GM19239 (cell line): Measurements from ENCODE around the gene LTBP1.
"Not testable (repeated sequence)": the region's sequence is repeated elsewhere in the genome, so short reads cannot be mapped to it uniquely, and the experiment has no call there.

Experiments
- DNase-seq: peaks from one replicate; pipeline ENCODE4 v3.0.0; 2011; ENCODE audit warnings: low spot score; ENCODE audit not compliant: insufficient read length
- FAIRE-seq: peaks from 2 replicates; lab custom pipeline; 2011; peaks lifted over from hg19 to GRCh38; lab: Jason Lieb, UNC

The LTBP1 gene

DNA sequence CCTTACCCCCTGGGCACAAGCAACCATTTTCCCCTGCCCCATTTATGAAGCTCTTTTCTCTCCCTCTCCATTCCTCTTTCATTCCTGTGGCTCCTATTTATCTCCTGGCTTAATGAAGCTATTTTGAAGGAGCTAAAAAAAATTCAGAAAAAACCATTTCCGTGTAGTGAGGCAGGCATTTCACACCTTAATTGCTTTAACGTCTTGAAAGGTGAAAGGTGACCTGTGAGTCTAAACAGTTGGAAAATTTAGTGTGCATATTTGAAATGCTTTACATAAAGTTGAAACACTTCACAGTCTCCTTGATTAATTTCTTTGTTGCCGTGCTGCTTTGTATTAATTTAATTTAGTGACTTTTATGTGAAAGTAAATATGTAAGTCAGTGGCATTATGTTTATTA, 83.6 kb downstream of the LTBP1 start:
- DNase-seq (no peak), FAIRE-seq (no peak)

DNA sequence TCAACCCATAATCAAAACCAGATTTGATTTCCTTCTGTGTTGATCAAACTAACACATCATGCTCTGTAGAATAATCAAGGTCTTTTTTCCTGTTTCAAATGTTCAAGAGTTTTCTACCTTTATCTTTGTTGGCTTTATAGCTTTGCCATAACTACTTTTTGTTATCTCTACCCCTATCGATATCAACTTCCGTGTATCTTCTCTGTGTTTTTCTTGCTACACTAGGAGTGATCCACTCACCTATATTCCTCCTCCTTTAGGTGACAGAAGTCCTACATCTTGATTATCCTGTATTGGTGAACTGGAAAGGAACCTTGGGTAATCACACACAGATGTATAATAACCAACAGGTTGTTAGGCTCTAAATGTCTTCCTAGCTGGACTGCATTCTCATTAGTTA, 85.5 kb downstream of the LTBP1 start:
- no peak for FAIRE-seq
- no peak for DNase-seq

DNA sequence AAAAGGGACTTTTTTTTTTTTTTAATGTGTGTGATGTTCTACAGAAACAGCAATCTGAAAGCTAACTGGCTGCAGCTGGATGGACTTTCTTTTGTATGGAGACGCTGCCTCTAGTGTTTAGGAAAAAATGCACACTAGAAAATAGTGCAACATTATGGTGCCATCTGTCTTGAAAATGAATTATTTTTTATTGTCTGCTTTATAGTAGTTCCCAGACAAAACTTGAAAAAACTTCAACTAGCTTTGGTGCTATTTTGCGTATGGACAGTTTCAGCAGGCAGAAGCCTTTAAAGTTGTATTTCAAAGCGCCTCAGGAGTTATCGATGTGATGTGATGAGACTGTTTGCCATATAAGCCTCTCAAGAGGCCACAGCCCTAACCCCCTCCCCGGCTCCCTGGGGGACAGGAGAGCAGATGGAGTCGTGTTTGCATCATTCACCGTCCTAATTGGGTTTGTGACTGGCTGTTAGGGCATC, 86.9 kb downstream of the LTBP1 start:
- DNase-seq (no peak), FAIRE-seq (no peak)

DNA sequence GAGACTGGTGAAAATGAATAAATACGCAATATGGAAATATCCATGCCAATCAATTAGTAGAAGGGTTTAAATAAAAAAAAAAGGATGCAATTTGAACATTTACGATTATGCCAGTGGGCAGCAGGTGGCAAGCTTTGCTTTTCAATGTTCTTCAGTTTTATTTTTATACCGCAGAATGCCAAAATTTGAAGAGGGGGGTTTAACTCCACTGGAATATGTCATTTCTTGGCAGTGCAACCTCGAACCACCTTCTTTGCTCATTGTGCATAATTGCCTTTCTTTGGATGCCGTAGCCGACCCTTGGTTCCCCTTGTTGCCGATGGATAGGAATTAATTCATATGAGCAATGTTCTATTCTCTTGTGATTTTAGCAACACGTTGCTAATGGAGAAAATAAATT, 88.0 kb downstream of the LTBP1 start:
- no peak for FAIRE-seq
- no peak for DNase-seq

DNA sequence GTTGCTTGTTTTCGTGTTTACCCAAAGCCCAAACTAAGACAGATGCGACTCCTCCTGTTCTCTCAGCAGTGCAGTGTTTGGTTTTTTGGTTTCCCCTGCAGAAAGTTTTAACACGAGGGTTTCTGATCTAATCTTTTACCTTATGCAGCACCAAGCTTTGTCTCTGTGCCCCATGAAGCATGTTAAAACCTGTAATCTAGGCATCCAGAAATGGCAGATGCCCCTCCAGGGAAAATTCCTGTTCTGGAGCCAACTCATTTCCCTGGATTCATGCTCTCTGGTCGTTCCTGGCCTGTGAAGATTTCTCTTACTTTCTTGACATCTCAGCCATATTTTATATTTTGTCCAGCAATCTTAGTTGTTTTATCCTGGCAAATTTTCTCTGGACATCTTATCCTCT, 91.5 kb downstream of the LTBP1 start:
- FAIRE-seq = no peak

DNA sequence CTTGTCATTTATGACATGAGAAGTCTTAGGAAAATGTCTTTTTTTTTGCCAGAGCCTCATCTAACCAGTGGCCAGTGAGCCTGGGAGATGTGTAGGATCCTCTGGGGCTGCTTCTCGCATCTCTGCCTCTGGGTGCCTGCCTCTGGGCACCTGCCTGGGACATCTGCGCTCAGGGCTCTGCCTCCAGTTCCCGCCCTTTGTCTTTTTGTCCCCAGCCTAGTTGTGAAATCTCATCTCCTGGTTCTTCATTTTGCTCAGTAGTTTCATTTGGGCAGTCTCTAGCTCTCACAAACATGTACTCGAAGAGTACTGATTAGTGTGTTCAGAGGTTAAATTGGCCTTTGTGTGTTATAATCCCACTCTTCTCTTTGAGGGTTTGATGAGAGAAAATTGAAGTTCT, 92.0 kb downstream of the LTBP1 start:
- FAIRE-seq (no peak), DNase-seq (no peak)

More for the DNA sequence above, 91.5 kb downstream of the LTBP1 start:
- DNase-seq = no peak

DNA sequence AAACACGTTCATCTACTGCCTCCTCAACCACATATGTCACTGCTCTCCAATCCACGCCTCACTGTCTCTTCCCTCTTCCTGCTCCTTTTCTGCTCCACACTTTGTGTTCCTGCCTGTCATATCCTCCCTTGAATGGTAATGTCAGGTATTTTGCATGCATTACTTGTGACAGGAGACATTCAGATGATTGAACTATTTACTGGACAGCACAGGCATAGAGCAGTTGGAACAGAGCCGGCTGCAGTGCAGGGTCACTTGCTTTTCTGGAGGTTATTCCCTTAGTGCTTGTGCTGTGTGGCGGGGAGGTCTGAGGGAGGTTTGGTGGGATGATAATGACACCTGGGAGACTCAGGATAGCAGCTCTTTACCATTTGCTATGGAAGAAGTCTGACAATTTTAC, 93.8 kb downstream of the LTBP1 start:
- FAIRE-seq (no peak), DNase-seq (no peak)

DNA sequence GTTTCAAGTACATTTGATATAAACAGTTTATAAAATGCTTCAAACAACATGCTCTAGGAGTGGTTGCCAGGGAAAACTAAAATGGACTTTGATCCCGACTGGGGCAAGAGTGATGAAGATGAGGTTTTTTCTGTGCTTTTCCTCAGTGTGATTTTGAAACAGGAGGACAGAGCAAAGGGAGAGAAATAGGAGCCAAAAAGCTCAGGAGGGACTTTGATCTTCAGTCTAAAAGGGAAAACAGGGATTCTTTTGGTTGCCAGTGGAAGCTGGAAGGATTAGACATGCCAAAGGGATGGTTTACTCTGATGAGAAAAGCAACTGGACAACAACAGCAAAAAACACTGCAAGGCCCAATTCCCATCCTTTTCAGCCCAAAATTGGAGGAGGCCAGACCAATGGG, 95.5 kb downstream of the LTBP1 start:
- DNase-seq (no peak), FAIRE-seq (no peak)

DNA sequence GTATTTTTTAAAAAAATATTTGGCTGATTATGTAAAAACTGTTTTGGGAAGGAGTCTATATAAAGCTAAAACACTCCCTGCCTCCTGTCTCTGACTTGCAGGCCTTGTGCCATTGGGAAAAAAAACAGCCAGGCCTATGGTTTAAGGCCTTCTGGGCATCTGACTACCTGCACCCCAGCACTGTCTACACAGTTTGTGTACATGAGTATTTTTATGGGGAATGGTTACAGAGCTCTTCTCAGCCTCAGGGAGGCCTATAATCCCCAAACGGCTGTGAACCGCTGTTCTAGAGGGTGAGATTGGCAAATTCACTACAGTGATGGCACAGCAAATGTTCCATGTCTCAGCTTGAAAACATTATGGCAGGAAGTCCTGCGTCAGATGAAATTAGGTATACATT, 96.1 kb downstream of the LTBP1 start:
- no peak for FAIRE-seq

DNA sequence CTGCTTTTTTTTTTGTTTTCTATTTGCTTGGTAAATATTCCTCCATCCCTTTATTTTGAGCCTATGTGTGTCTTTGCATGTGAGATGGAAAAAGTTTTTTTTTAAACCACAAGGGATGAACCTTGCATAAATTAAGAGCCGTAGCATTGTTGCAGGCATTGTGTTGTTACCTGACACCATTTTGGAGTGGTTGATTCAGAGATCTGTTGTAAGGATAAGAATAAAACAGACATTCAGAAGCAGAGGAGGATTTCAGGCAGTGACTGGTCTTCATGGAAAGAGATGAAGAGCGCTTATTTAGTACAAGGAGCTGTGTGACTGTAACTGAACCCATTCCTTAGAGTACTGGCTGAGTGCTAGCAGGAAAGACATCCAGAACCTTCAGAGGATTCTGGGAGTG, 101.2 kb downstream of the LTBP1 start:
- DNase-seq = no peak
- FAIRE-seq = no peak

More for the DNA sequence above, 96.1 kb downstream of the LTBP1 start:
- DNase-seq = no peak

DNA sequence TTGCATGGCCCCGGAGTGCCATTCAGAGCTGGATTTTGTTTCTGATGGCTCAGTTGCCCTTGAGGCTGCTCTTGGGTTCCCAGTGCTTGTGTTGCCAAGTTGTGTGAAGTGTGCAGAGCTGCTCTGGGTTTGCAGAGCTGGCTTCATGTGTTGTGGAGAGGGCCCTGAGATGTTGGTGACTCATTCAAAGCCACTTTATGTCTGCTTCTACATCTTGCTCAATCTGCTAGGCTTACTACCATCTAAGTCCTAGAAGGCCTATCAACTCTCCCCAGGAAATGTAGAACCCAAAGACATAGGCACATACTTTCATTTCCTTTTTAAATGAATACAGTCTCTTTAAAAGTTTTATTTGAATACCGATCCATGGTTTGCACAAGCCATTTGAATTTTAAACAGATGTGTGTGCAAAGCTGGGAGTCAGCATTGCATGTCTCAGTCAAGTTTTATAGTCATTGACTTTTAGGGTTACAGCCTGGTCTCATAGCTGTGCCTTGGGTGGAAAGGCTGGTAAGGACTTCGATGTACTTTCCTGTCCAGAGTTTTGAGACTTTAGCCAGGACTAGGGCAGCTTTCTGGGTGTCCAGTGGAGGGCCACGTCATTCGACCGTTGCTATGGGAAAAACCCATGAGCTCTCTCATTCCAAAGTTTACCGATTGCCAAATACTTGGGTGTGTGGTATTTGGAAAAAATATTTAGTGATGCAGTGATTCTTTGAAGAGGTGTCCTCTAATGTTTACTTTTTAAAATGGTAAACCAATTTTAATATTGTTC, 105.0 kb downstream of the LTBP1 start:
- no peak for FAIRE-seq

DNA sequence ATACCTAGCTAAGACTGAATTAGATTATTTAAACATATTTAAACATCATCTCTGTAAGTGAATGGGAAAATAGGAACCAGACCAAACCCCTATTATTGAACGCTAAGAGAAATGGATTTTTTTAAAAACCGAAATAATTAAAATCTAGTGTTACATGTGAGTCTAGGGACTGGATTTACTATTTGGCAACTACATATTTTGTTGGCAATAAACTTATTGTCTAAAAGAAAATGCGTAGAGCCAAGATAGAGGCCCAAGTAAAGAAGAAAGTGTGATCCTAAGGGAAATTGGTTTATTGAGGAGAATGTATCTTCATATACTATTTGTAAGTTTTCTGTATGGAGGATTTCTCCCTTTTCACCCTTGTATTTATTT, 105.6 kb downstream of the LTBP1 start:
- FAIRE-seq = no peak
- no peak for DNase-seq

More for the DNA sequence above, 105.0 kb downstream of the LTBP1 start:
- no peak for DNase-seq

DNA sequence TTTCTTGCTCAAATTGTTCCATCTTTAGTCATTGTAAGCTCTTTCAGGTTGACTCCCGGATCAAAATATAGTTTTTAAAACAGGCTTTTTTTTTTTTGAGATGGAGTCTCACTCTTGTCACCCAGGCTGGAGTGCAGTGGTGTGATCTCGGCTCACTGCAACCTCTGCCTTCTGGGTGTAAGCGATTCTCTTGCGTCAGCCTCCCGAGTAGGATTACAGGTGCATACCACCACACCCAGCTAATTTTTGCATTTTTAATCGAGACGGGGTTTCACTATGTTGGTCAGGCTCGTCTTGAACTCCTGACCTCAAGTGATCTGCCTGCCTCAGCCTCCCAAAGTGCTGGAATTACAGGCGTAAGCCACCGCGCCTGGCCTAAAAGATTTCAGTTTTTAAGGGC, 106.0 kb downstream of the LTBP1 start:
- DNase-seq, FAIRE-seq: not testable (repeated sequence)

DNA sequence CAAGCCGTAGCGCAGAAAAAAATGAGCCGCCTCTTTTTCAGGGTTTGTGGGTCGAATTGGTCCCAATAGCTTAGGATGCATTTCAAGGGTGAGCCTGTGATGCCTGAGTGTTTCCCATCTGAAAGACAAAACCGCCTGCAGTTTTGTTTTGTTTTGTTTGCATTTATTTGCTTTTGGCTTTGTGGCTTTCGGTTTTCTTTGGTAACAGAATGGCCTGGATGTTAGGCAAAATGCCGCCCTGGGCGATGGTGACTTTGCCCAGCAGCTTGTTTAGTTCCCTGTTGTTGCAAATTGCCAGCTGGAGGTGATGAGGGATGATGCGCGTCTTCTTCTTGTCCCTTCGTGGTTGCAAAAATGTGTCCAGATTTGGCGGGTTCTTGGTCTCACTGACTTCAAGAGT, 109.4 kb downstream of the LTBP1 start:
- no peak for DNase-seq
- no peak for FAIRE-seq

DNA sequence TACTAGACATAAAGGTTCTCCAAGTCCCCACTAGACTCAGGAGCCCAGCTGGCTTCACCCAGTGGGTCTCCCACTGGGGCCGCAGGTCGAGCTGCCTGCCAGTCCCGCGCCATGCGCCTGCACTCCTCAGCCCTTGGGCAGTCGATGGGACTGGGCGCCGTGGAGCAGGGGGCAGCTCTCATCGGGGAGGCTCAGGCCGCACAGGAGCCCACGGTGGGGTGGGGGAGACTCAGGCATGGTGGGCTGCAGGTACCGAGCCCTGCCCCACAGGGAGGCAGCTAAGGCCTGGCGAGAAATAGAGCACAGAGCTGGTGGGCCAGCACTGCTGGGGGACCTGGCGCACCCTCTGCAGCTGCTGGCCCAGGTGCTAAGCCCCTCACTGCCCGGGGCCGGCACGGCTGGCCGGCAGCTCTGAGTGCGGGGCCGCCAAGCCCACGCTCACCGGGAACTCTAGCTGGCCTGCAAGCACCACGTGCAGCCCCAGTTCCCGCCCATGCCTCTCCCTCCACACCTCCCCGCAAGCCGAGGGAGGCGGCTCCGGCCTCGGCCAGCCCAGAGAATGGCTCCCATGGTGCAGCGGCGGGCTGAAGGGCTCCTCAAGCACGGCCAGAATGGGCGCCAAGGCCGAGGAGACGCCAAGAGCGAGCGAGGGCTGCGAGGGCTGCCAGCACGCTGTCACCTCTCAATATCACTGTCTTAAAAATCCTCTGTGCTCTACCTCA, 110.7 kb downstream of the LTBP1 start:
- DNase-seq, FAIRE-seq: not testable (repeated sequence)

DNA sequence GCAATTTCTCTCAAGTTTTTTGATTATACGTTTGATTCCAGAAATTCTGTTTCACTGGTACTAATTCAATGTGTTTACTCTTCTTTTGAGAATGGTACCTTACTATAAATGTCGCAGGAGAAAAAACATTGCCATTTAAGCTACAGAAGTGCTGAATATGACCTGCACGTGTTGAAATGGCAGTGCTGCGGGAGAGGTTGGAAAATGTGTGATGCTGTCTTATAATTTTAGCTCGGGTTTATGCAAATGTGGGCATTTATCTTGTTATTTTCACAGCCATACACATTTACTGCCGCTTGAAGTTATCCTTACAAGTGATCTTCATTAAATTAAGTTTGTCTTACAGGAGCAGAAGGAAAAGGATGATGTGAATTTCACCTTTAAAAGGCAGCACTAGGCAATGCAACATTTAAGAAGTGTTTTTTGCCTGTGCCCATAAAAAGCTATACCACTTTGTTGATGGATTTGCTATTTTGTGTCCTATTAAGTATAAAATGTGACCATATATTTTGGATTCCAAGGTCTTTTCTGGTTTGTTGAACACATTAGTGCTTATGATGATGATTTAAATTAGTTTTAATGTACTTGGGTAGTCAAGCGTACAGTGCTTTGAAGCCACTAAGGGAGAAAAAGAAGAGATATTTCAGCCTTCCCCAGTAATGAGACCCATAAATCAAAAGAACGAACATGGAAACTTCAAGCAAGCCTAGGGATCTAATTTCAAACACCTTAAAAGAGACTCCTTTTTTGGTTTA, 112.1 kb downstream of the LTBP1 start:
- DNase-seq = no peak
- FAIRE-seq = no peak

DNA sequence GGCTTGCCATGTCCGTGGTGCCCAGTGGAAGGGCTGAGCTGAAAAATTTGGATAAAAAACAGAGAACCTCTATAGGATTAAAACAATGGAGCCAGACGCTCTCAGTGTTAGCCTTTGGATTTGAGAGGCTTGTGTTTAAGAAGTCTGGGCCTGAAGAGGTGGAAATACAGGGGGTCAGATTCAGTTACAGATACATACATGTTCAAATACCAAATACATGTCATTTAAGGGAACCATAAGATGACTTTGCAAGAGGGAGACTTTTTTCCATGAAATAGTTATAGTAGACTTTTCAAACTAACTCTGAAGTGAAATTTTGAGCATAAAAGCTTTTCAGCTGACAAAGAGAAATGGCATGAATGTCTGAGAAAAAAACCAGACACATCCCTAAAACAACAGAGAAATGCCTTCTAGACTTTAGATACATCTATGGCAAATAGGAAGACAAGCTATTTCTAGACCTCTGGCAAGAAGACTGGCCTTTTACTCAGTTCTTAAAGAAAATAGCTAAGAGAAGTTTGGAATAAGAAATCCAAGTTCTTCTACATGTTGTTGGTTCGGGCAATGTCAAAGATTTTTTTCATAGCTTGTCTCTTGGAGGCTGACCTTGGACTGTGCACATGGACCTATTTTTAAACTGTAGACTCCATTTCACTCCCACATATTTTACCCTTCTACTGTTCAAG, 112.9 kb downstream of the LTBP1 start:
- no peak for FAIRE-seq
- no peak for DNase-seq

DNA sequence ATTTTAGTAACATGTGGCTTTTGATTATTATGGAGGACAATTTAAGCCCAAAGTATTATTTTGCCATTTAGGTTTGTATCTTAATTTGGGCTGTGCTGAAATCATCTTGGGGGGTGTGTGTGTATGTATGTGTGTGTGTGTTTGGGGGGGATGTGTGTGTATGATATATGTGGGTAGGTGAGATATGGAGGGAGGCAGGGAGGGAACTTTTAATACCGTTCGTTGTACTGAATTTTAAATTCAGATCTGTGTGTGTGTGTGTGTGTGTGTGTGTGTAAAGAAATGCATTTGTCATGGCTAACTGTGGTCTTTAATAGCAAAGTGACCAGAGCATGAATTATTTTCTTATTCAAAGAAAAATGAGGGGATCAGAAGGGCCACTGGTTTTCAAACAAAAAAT, 113.7 kb downstream of the LTBP1 start:
- FAIRE-seq (no peak), DNase-seq (no peak)

DNA sequence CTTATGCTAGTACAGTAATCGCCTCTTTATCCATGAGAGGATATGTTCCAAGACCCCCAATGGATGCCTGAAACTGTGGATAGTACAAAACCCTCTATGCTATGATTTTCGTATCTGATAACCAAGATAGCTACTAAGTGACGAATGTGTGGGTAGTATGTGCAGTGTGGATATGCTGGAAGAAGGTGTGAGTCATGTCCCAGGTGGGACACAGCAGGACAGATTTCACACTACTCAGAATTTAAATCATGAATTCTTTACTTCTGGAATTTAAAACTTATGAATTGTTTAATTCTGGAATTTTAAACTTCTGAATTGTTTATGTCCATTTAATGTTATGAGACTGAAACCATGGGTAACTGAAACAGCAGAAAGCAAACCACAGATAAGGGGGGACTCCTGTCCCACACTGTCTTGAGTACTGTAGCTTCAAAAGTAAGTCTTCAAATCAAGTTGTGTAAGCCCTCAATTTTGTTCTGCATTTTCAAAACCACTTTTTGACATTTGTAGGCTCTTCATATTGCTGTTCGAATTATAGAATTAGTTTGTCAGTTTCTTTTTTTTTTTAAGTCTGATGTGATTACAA, 116.0 kb downstream of the LTBP1 start:
- DNase-seq = no peak
- FAIRE-seq = no peak

DNA sequence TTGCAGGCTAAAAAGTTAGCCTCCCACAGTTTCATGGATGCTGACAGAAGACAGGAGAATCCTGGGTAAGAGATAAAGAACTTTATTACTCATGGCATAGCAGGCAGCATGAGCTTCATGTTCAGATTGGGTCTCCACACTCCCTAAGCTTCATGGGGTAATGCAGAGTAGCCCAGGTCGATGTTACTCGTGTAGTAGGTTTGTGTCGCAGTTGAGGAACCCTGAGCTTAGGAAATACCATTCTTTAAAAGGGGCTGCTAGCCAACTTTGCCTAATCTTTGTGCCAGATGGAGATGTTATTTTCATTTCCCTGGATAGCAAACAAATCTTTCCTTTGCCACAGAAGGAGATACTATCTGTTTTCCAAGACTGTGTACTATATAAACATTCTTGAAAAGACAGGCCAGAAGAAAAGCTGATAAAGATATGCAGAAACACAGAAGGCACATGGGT, 117.6 kb downstream of the LTBP1 start:
- no peak for FAIRE-seq

More for the DNA sequence above, 117.6 kb downstream of the LTBP1 start:
- no peak for DNase-seq
